NCI-H748 (cell line): ENCODE results near the gene EWSR1.

ENCODE experiments used
- DNase-seq: peaks from one replicate; lab custom pipeline; 2025; ENCODE audit not compliant: unreplicated experiment; lab: John Stamatoyannopoulos, UW

Gene EWSR1

DNA sequence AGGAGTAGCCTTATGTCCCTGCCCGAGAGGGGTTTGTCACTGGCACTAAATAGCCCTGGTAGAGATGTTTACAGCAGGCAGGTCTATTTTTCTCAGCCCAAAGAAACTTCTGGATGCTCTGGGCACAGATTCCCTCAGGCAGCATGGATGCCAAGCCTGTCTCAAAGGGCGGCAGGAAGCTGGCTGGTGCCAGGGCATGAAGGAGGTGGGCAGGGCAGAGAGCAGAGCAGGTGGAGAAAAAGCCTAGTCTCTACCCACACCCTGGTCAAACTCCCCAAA is 34.3 kb downstream of the EWSR1 start:
- no peak for DNase-seq

- no peak for DNase-seq
Measured at GRCh38 chr22:29302681-29303465, 34.8 kb downstream of the EWSR1 start.

GRCh38 chr22:29305836-29306174 is 37.7 kb downstream of the EWSR1 start:
- DNase-seq: no peak

DNA sequence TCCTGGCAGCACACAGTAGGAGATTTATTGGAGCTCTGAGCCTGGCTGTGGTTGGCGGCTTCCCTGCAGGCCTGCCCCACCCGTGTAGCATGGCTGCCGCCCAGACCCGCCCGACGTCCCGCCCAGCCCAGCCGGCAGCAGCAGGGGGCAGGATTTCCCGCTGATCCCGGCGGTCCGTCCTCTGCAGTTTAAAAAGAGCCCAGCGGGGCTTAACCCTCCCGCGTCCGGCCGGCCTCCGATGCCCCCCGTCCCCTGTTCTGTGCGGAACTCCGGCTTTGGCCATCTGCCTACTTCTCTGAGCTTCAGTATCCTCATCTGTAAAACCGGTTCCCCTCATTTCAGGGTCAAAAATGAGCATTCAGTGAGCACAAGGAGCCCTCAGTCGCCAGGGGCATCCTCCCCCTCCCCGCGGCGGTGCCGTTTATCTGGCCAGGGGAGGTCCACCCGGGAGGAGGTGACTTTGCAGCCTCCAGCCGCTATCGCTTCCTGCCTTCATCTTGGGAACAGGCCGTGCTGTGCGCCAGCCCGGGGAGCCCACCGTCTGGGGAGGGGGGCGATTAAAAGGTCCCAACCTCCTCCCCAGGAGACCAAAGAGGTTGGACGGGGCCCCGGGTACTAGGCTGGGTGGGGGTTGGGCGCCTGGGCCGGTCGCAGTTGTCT is 38.2 kb downstream of the EWSR1 start, which contains the start of gene GAS2L1:
GAS2L1 (plus strand) TSS at position 476 of the 660 bp plus-strand sequence. CDS start 1,456 bp downstream, outside the sequence.
- peak; percentile 63 for DNase-seq

- peak; percentile 64 for DNase-seq
Measured at GRCh38 chr22:29306835-29307595, 38.9 kb downstream of the EWSR1 start.

DNA sequence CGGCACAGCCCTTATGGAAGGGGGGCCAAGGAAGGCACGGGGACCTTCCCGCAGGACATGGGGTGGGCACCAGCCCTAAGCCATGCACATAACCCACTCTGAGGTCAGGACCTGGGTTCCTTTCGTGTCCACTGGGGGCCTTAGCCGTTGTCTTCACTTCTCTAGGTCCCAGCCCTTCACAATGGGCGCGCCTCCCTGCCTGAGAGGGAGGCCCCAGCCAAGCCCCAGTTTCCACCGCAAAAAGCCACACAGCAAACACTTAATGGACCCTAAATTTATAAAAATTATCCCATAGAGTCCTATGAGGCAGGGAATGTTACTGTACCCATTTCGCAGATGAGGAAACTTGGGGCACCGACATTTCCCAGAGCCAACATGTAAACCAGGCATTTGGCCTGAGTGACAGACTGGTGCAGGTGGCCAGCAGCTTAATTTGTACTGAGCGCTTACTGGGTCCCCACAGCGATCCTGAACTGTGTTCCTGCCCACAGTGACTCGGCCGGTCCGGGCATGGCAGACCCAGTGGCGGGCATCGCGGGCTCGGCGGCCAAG is 39.6 kb downstream of the EWSR1 start:
- no peak for DNase-seq

DNA sequence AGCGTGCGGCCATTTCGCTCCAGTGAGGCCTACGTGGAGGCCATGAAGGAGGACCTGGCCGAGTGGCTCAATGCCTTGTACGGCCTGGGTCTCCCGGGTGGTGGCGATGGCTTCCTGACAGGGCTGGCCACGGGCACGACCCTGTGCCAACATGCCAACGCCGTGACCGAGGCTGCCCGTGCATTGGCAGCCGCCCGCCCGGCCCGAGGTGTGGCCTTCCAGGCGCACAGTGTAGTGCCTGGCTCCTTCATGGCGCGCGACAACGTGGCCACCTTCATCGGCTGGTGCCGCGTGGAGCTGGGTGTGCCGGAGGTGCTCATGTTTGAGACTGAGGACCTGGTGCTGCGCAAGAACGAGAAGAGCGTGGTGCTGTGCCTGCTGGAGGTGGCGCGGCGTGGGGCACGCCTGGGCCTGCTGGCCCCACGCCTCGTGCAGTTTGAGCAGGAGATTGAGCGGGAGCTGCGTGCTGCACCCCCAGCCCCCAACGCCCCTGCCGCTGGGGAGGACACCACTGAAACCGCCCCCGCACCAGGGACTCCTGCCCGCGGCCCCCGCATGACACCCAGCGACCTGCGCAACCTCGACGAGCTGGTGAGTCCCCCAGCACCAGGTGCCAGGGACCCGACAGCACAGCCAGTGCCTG is 40.2 kb downstream of the EWSR1 start:
- DNase-seq: no peak

DNA sequence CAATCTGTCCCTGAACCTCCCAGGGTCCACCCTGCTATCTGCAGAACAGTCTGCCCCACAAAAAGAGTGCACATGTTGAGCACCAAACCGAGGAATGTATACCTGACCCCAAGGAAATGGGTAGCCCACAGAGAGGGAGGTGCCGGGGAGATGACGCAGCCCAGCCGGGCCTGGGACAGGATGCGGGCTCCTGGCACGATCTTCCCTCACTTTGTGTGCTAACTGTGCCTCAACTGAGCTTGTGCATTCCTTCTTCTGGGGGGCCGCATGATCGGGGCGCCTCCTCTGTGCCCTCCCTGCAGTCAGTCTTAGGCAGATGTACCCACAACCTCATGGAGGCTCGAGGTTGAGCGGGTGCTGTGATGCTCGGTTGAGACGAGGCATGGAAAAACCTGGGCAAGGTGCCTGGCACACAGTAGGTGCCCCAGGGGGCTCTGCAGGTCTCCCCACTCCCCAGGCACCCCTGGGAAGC is 40.8 kb downstream of the EWSR1 start:
- DNase-seq: no peak

DNA sequence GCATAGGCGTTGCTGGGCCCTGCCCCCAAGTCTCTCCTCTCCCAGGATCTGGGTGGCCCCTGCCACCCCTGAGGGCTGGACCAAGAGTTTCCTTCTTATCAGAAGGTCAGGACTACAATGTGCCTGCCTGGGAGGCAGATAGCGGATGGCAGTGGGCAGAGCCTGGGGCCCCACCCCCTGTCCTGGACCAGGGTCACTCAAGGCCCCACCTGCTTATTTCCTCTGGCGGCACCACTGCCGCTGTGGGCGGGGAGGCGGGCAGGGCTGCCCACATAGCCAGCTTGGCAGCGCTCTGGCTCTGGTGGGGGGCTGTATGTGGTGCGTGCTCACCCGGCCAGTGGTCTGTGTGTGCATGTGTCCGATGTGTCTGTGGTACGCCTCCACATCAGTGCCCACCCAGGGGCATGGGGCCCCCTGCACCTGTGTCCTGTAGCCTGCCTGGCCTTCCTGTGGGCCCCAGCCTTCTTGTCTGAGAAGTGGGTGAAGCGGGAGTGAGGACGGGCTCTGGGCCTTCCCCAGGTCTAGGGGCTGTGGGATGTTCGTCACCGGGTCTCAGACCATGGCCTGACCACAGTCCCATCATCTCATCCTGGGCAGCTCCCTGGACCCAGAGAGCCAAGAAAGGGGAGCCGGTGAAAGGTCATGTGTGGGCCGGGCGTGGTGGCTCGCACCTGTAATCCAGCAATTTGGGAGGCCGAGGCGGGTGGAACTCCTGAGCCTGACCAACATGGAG is 41.4 kb downstream of the EWSR1 start:
- peak; percentile 6 for DNase-seq

- DNase-seq: no peak
Measured at GRCh38 chr22:29310065-29310862, 42.2 kb downstream of the EWSR1 start.

DNA sequence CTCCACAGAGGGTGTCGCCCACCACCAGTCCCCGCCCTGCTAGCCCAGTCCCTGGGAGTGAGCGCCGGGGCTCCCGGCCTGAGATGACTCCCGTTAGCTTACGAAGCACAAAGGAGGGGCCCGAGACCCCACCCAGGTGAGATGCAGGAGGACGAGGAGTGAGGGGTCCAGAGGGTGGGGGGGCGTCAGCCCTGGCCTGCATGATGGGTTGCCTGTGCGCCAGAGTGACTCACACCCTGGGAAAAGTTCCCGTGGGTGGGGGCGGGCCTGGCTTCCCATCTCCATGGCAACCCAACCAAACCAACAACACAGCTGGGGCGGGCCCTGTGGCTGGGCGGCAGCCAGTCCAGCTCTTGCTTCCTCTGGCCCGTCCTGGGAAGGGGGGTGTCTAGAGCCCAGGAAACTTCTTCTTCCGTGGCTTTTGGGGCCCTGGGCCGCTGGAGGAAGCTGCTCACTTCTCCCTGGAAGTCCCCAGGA is 42.8 kb downstream of the EWSR1 start:
- peak; percentile 77 for DNase-seq

DNA sequence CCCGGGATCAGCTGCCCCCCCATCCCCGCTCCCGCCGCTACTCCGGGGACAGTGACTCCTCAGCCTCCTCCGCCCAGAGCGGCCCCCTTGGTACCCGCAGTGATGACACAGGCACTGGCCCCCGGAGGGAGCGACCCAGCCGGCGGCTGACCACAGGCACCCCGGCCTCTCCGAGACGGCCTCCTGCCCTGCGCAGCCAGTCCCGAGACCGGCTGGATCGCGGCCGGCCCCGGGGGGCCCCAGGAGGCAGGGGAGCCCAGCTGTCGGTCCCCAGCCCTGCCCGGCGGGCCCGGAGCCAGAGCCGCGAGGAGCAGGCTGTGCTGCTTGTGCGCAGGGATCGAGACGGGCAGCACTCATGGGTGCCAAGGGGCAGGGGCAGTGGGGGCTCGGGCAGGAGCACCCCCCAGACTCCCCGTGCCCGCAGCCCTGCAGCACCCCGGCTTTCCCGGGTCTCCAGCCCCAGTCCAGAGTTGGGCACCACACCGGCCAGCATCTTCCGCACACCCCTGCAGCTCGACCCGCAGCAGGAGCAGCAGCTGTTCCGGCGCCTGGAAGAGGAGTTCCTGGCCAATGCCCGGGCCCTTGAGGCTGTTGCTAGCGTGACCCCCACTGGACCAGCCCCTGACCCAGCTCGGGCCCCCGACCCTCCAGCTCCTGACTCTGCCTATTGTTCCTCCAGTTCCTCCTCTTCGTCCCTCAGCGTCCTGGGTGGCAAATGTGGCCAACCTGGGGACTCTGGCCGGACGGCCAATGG is 43.6 kb downstream of the EWSR1 start:
- DNase-seq: no peak

DNA sequence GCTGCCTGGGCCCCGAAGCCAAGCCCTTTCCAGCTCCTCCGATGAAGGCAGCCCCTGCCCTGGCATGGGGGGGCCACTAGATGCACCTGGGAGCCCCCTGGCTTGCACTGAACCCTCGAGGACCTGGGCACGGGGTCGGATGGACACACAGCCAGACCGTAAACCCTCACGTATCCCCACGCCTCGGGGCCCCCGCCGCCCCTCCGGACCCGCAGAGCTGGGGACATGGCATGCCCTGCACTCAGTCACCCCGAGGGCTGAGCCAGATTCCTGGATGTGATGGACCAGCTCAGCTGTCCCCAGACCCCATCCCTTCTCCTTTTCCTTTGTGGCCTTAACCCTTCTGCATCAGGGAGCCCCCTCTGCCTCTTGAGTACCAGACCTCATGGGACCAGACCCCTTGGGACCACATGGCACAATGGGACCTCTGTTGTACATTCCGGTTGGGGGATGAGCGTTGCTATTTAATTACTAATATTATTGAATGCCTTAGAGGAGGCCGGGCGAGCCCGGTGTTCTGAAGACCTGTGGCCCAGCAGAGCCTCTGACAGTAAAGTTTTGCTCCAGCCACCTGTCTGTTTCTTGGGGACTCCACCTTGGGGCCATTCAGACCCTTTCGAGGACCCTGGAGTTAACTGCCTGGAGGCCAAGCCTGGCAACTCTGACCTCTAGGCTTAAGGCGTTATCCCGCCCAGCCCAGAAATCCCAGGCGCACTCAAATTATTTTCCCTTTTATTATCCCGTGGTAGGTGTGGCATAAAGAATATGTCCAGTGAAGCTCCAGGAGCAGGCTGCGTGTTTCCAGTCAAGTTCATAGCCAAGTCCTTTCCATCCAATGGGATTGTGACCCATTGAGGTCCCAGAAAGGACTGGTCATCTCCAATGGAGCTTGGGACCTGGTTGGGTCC is 44.4 kb downstream of the EWSR1 start:
- no peak for DNase-seq

DNA sequence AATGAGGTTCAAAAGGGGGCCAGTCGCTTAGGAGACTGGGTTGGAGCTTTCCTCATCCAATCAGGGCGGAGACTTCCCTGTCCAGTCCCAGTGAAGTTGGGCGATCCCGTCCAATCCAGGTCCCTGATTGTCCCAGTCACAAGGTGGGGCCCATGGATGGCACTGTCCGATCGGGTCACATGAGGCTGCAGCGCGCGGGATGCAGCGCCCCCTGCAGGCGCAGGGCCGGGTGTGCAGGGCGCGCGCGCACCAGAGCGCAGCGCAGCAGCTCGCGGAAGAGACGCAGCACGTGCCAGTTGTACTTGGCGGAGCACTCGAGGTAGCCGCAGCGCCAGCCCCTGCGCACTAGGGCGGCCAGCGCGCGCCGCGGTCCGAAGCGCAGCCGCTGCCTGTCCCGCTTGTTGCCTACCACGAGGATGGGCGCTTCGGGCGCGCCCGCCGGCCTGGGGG is 45.1 kb downstream of the EWSR1 start:
- no peak for DNase-seq

- peak; percentile 35 for DNase-seq
Measured at GRCh38 chr22:29313576-29314466, 45.8 kb downstream of the EWSR1 start.

DNA sequence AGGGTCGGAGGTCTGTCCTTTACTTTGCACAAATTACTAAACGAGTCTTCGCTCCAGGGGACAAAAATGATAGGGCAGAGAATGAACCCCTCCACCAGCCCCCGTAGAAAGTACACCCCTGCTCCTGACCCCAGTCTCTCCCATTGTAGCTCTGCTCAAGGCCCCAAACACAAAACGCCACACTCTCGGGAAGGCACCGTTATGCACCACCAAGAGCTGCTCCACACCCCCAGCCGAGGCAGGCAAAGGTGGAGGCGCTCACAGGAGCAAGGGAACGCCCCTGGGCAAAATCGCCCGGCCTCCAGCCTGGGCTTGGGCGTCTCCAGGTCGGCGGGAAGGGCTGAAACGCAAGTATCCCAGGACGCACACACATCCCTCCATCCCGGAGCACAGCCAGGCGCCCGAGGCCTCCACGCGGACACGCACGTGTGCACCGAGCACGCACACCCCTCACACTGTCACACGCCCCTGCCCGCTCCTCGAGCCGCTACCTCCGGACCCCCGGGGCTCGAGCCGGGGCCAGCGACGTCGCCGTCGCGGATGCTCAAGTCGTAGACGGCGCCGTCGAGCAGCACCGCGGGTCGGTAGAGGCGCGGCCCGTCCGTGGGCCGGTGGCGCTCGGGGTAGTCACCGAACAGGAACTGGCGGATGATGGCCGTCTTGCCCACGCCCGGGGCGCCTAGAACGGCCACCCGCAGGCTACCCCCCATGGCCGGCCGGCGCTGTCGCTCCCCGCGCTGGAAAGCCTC is 46.6 kb downstream of the EWSR1 start:
- DNase-seq: peak; percentile 35
